AG09309 (cell line): ENCODE measurements around the gene PPFIA4.

Experiments
- DNase-seq: peaks from one replicate; pipeline ENCODE4 v3.0.0-alpha.2; 2010; ENCODE audit warnings: low read depth
- H3K4me3 ChIP-seq: 2 replicates; pipeline ENCODE4 v1.5.1; 2011; ENCODE audit warnings: mild to moderate bottlenecking, low read depth, low read length, moderate library complexity; ENCODE audit not compliant: control insufficient read depth
- CTCF ChIP-seq: IDR thresholded peaks from 2 replicates; pipeline ENCODE4 v1.5.1; 2011; ENCODE audit warnings: mild to moderate bottlenecking, low read depth, low read length, inconsistent platforms; ENCODE audit not compliant: insufficient read depth, control insufficient read depth; ENCODE audit errors: missing control alignments

The PPFIA4 gene

GRCh38 chr1:203098914-203099520, 72.7 kb downstream of the PPFIA4 start:
- H3K4me3 ChIP-seq: no peak overlapping the region
- TF ChIP-seq CTCF: no peak
- no peak for DNase-seq

- no peak overlapping the region for H3K4me3 ChIP-seq
- no peak for DNase-seq
- no peak for TF ChIP-seq CTCF
Observed at GRCh38 chr1:203099805-203100515, 73.7 kb downstream of the PPFIA4 start.

- H3K4me3 ChIP-seq: no peak overlapping the region
- no peak for DNase-seq
- TF ChIP-seq CTCF: no peak
Observed at GRCh38 chr1:203100516-203100869, 74.2 kb downstream of the PPFIA4 start.

- DNase-seq: no peak
- no peak overlapping the region for H3K4me3 ChIP-seq
- no peak for TF ChIP-seq CTCF
Observed at GRCh38 chr1:203101813-203102634, 75.7 kb downstream of the PPFIA4 start.

- DNase-seq: no peak
- no peak overlapping the region for H3K4me3 ChIP-seq
- no peak for TF ChIP-seq CTCF
Observed at GRCh38 chr1:203103216-203103615, 76.9 kb downstream of the PPFIA4 start.

GRCh38 chr1:203103829-203104495, 77.7 kb downstream of the PPFIA4 start:
- no peak overlapping the region for H3K4me3 ChIP-seq
- TF ChIP-seq CTCF: no peak
- no peak for DNase-seq
